Measurements from ENCODE around the gene MRPL49. TPM values are rescaled to one million over a fixed set of nuclear protein-coding genes. Genes with fewer than 3 reads are reported as not detected.

Gene MRPL49
- total and polyA plus RNA-seq, 2 of the 13 experiments (the other 11 are each of a cell fraction or from before 2014, with no cell fraction given): 39.2 to 53.3 TPM

DNA sequence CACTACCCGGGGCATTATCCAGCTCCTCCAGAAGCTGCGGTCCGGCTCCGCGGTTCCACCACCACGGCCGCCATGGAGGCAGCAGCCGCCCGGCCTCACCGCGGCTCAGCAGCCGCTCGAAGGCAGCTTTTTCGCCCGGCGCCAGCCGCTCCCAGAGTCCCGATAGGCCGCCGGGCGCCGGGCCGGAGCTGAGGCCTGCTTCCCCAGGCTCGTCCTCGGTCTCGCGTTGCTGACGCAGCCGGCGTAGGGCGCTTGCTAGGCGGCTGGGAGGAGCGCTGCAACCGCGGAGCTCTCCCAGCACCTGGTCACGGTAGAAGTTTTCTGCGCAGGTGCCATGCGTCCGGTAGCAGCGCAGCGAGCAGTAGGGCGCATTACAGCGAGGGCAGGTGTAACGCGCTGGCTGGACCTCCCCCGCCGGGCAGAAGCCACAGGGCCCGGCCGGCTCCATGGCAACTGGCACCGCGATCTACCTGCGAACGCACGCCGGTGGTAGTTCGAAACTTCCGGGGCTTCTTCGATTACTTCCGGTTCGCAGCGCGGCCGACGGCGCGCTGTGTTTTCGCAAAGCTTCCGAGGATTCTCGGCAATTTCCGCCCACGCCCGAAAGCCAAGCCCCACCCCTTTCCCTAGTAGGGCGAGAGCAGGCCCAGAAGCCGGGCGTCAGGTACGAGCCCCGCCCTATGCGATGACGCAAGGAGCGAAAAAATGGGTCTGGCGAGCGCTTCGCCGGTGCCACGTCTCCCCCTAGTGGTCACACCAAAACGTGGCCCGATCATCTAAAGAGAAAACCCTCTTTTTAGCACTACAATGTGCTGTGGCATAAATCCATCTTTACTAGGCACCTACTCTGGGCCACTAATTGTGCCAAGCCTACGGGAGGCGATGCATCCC lies 4.7 kb upstream of the MRPL49 start, which contains the start of gene ZNHIT2 (continued):
- TF ChIP-seq, protein P1, sequence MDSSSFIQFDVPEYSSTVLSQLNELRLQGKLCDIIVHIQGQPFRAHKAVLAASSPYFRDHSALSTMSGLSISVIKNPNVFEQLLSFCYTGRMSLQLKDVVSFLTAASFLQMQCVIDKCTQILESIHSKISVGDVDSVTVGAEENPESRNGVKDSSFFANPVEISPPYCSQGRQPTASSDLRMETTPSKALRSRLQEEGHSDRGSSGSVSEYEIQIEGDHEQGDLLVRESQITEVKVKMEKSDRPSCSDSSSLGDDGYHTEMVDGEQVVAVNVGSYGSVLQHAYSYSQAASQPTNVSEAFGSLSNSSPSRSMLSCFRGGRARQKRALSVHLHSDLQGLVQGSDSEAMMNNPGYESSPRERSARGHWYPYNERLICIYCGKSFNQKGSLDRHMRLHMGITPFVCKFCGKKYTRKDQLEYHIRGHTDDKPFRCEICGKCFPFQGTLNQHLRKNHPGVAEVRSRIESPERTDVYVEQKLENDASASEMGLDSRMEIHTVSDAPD (CRISPR knock-in tag; IDR thresholded peaks at IDR 0.05): no peak
- TF ChIP-seq, protein P2, sequence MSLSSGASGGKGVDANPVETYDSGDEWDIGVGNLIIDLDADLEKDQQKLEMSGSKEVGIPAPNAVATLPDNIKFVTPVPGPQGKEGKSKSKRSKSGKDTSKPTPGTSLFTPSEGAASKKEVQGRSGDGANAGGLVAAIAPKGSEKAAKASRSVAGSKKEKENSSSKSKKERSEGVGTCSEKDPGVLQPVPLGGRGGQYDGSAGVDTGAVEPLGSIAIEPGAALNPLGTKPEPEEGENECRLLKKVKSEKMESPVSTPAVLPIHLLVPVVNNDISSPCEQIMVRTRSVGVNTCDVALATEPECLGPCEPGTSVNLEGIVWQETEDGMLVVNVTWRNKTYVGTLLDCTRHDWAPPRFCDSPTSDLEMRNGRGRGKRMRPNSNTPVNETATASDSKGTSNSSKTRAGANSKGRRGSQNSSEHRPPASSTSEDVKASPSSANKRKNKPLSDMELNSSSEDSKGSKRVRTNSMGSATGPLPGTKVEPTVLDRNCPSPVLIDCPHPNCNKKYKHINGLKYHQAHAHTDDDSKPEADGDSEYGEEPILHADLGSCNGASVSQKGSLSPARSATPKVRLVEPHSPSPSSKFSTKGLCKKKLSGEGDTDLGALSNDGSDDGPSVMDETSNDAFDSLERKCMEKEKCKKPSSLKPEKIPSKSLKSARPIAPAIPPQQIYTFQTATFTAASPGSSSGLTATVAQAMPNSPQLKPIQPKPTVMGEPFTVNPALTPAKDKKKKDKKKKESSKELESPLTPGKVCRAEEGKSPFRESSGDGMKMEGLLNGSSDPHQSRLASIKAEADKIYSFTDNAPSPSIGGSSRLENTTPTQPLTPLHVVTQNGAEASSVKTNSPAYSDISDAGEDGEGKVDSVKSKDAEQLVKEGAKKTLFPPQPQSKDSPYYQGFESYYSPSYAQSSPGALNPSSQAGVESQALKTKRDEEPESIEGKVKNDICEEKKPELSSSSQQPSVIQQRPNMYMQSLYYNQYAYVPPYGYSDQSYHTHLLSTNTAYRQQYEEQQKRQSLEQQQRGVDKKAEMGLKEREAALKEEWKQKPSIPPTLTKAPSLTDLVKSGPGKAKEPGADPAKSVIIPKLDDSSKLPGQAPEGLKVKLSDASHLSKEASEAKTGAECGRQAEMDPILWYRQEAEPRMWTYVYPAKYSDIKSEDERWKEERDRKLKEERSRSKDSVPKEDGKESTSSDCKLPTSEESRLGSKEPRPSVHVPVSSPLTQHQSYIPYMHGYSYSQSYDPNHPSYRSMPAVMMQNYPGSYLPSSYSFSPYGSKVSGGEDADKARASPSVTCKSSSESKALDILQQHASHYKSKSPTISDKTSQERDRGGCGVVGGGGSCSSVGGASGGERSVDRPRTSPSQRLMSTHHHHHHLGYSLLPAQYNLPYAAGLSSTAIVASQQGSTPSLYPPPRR (CRISPR knock-in tag; IDR thresholded peaks at IDR 0.05; ENCODE audit: borderline replicate concordance): no peak
- no peak for TF ChIP-seq RAD51 (IDR thresholded peaks at IDR 0.05; ENCODE audit: borderline replicate concordance)
- TF ChIP-seq, protein P3, sequence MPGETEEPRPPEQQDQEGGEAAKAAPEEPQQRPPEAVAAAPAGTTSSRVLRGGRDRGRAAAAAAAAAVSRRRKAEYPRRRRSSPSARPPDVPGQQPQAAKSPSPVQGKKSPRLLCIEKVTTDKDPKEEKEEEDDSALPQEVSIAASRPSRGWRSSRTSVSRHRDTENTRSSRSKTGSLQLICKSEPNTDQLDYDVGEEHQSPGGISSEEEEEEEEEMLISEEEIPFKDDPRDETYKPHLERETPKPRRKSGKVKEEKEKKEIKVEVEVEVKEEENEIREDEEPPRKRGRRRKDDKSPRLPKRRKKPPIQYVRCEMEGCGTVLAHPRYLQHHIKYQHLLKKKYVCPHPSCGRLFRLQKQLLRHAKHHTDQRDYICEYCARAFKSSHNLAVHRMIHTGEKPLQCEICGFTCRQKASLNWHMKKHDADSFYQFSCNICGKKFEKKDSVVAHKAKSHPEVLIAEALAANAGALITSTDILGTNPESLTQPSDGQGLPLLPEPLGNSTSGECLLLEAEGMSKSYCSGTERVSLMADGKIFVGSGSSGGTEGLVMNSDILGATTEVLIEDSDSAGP (CRISPR knock-in tag; IDR thresholded peaks at IDR 0.05; ENCODE audit: borderline replicate concordance): peak; percentile 74
- TF ChIP-seq ZNF556 (CRISPR knock-in tag; IDR thresholded peaks at IDR 0.05; ENCODE audit: borderline replicate concordance): peak; percentile 44; the same call in 1 of the 2 replicates
- peak; percentile 78 for TF ChIP-seq TOPORS (CRISPR knock-in tag; IDR thresholded peaks at IDR 0.05)
- no peak for TF ChIP-seq PHB2 (IDR thresholded peaks at IDR 0.05; ENCODE audit: partially characterized antibody)
- peak; percentile 80 for TF ChIP-seq TBX2 (CRISPR knock-in tag; IDR thresholded peaks at IDR 0.05; ENCODE audit: borderline replicate concordance)
- TF ChIP-seq, protein P4, sequence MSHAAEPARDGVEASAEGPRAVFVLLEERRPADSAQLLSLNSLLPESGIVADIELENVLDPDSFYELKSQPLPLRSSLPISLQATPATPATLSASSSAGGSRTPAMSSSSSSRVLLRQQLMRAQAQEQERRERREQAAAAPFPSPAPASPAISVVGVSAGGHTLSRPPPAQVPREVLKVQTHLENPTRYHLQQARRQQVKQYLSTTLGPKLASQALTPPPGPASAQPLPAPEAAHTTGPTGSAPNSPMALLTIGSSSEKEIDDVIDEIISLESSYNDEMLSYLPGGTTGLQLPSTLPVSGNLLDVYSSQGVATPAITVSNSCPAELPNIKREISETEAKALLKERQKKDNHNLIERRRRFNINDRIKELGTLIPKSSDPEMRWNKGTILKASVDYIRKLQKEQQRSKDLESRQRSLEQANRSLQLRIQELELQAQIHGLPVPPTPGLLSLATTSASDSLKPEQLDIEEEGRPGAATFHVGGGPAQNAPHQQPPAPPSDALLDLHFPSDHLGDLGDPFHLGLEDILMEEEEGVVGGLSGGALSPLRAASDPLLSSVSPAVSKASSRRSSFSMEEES (CRISPR knock-in tag; IDR thresholded peaks at IDR 0.05): peak; percentile 12; the same call in 1 of the 2 replicates
- TF ChIP-seq MYNN (CRISPR knock-in tag; IDR thresholded peaks at IDR 0.05; ENCODE audit: low read depth): no peak
- TF ChIP-seq, protein P5, sequence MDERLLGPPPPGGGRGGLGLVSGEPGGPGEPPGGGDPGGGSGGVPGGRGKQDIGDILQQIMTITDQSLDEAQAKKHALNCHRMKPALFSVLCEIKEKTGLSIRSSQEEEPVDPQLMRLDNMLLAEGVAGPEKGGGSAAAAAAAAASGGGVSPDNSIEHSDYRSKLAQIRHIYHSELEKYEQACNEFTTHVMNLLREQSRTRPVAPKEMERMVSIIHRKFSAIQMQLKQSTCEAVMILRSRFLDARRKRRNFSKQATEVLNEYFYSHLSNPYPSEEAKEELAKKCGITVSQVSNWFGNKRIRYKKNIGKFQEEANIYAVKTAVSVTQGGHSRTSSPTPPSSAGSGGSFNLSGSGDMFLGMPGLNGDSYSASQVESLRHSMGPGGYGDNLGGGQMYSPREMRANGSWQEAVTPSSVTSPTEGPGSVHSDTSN (CRISPR knock-in tag; IDR thresholded peaks at IDR 0.05): no peak
- no peak for TF ChIP-seq ZNF3 (CRISPR knock-in tag; IDR thresholded peaks at IDR 0.05)
- no peak for TF ChIP-seq ATAD3A (CRISPR knock-in tag; IDR thresholded peaks at IDR 0.05)
- TF ChIP-seq BORCS8-MEF2B (CRISPR knock-in tag; IDR thresholded peaks at IDR 0.05): peak; percentile 56; the same call in 1 of the 2 replicates
- TF ChIP-seq, protein P6, sequence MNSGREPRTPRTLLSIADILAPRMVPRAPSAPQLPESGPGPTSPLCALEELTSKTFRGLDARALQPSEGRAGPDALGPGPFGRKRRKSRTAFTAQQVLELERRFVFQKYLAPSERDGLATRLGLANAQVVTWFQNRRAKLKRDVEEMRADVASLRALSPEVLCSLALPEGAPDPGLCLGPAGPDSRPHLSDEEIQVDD (CRISPR knock-in tag; IDR thresholded peaks at IDR 0.05; ENCODE audit: borderline replicate concordance): peak; percentile 61; the same call in 1 of the 2 replicates
- TF ChIP-seq ASH2L (IDR thresholded peaks at IDR 0.05; ENCODE audit: insufficient read length, low read depth, low read length): peak; percentile 89
- peak; percentile 93; the same call in 1 of the 2 replicates for TF ChIP-seq ZSCAN20 (CRISPR knock-in tag; IDR thresholded peaks at IDR 0.05; ENCODE audit: borderline replicate concordance)

Measured in HepG2 (cell line).